GM19025 (cell line): ENCODE measurements around the gene ATXN7.

Experiments
- ATAC-seq: cut with Tn5 transposase; IDR thresholded peaks from one replicate; pipeline ENCODE4 v1.9.1; 2021; ENCODE audit warnings: mild to moderate bottlenecking, low read depth, moderate library complexity; ENCODE audit not compliant: unreplicated experiment

Gene ATXN7

DNA sequence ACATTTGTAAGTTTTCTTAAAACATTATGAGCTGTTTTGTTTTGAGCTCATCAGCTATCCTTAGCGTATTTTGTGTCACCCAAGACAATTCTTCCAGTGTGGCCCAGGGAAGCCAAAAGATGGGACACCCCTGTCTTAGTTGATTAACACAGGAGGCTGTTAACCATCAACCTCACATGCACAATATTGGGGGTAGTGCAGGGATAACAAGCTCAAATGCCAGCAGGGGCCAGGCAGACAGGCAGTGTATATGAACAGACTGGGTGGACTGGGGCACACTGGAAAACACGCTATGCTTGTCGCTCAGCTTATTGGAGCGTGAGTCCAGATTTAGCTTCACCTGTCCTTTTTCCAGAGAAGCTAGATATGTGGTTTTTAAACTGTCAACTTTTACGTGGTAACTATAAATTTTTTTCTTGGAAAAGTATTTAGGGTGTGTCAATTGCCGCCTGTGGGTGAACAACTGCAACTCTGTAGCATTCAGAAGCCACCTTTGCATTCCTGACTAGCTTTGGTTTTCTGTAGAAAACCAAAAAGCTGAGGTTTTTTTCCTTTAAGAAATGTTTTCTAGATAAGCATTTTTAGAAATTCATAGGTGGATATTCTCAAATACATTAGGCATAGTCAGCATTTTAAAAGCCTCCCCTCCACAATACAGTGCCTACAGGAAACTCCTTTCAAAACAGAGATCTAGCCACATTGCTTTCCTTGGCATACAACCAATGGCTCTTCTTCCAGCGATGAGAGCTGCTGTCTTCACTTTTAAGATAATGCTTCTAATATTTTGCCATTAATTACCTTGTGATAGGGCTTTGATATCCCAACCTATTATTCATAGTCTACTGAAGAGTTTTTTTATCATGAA is 145.1 kb downstream of the ATXN7 start:
- ATAC-seq, result no peak

GRCh38 chr3:64009528-64009927 is 145.9 kb downstream of the ATXN7 start:
- ATAC-seq, result no peak

GRCh38 chr3:64010199-64010598 is 146.5 kb downstream of the ATXN7 start:
- ATAC-seq, result no peak

DNA sequence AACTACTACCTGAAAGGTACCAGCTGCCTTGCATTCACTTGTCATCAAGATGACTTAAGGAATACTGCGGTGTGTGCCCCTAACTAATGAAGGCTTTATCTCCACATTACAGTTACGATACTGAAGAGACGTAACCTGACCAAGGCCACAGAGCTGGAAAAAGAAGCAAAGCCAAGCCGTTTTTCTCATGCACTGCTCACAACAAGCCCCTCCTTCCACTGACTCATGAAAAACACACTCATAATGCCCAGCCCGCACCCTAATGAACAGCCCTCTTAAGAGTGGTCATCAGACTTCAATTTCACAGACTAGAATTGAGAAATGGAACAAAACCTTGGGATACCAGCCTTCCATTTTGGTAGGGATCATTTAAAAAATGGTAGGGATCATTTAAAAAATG is 148.0 kb downstream of the ATXN7 start:
- ATAC-seq, result no peak

- no peak for ATAC-seq
Measured at GRCh38 chr3:64016941-64017620, 153.4 kb downstream of the ATXN7 start.

GRCh38 chr3:64019271-64019670 is 155.6 kb downstream of the ATXN7 start:
- no peak for ATAC-seq

DNA sequence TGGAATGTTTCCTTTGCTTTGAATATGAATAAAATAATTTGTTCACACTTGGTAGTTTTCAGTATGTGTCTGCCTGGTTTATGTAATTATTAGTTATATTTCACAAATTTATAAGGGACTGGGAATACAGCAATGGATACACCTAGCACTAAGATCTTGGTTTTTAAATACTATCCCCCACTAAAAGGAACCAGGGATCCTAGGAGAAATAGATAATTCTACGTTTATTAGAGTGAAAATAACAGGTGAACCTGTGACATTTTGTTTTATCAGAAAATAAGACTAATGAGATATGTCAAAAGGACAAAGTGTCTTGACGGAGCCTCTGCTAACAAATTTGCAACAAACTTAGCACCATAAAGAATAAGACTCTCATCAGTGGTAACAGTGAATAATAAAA is 156.2 kb downstream of the ATXN7 start:
- ATAC-seq, result no peak

DNA sequence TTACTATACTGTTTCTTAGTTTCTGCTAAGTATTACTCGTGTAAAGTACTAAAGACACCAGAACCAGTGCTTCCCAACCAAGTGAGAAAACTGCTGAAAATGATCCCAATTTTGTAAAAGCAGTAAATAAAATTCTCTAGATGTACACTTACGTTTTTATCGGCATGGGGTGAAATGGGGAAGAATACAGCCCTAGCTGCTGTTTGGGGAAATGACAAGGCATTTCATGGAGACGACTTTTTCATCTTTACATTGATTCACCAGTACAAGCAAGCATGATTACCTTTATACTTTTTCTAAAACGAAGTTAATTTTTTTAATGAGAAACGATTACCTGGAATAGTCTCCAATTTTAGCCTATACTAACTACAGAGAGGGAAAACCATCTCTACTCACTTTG is 158.3 kb downstream of the ATXN7 start:
- no peak for ATAC-seq

DNA sequence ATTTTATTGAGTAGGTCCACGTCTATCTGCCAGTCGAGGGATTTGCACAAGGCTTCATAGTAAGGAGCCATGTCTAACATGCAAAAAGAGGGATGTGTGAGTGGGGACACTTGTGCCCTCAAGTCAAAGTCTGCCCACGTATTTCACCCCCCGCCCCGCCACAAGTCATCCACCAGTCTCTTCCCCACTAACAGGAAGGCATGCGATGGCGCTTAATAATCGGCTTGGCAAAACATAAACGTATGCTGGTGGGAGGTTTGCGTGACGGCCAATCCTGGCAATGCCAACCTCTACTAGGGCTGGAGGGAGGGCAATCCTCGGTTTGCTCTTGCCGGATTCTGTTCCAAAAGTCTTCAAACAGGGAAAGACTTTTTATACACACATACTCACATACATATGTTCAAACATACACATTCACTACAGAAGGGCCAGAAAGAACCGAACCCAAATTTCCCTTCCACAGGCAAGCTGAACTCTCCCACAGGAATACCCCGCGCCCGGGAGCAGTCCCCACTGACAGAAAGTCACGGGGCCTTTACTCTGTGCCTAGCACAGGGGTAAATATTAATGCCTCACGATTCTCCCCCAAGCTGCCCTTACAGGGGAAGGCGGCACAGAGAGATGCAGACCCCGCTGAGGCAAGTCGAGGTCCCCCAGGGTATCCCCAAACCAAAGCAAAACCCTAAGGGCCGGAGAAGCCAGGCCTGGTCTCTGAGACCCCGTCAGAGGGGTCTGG is 159.0 kb downstream of the ATXN7 start:
- ATAC-seq, result no peak

DNA sequence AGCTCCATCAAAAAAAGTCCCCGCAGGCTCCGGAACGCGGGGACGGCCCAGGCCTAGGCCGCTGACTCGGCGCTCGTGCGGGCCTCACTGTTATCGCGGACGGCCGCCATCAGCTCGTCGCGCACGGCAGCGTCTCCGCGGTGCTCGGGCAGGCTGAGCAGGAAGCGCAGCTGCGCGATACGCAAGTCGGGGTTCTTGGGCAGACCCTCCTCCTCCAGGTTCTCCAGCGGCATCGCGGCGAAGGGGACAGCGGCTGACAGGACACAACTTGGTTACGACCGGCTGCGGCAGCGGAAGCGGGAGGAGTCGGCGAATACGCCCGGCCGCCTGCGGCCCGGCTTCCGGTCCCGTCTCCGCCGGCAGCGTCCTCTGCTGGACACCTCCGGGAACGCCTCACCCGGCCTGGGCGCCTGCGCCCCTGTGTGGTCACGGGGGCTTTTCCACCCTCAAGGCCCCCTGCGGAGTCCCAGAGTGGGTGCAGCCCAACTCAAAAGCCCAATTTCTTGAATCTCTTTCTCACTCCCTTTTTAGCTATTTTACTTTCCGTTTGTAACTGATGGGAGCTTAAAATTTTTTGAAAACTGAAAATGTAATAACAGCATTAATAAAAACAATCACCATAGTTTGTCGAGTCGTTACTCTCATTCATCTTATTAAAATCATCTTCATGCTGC is 159.7 kb downstream of the ATXN7 start, which contains the start of gene PSMD6:
PSMD6 (minus strand) TSS at position 308 of the 674 bp plus-strand sequence; CDS start at position 233, 75 bp downstream.
- peak; percentile 98 for ATAC-seq

- ATAC-seq, result no peak
Measured at GRCh38 chr3:64023861-64024223, 160.2 kb downstream of the ATXN7 start.

DNA sequence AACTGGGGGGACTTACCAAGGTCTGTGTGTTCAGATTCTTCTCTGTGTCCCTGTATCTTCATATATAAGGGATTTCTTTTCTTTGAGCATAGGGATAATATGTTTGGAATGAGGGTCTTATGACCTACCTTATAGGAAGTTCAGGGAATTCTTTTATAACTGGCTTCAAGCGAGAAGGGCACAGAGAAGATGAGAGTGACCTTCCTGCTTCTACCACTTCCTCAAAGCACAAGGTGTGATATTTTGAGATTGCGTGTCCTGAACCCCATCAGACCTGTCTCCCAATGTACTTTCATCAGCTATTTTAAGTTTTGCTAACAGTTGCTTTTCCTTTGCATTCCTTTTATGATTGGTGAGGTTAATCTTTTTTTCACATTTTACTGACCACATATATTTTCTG is 162.7 kb downstream of the ATXN7 start:
- ATAC-seq, result no peak

DNA sequence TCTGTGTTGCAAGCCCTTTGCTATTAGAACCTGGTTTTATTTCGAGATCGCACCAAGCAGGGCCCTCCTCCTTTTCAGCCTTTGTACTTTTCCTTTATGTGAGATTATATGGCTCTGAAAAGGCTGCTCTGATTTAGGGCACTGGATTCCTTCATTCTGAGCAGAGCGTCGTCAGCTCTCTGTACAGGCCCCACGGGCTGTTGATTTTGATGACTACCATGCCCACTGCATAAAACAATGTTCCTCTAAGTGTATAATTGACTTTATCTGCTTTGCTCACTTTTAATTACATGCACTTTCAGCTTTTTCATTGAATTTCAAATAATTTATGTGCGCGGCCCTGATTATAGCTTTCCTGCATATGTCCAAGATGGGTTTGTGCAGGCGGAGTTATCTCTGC is 164.0 kb downstream of the ATXN7 start:
- no peak for ATAC-seq

DNA sequence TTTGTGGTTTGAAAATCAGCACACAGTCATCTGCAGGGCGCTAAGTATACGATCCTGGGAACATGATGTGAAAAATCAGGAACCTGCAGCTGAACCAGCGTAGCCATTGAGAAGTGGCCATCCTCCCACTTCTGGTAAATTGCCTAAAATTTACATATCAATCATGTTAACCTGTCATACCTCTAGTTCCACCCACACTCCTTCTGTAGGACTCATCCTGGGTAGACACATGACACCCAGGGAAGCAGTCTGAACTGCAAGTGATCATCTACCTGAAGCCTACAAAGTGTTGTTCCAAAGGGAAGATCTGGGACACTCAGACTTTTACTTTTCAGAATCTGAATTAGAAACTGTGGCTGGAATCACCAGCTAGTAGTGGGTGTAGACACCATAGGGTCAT is 165.1 kb downstream of the ATXN7 start:
- no peak for ATAC-seq

DNA sequence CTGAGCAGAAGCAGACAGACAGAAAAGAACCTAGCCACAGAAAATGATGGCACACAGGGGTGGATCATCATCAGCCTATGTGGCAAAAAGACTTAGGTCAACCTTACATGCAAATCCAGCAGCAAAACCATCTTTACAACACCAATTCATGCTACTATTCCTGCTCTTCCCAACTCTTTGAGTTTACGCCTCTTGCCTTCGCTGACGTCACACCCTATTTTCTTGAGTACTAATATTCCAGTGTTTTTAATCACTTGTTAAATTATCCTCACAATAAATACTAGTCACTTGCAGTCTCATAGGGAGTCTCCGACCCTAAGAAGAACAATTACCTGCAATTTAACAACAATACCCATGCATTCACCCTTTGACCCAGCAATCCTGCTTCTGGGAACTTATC is 165.6 kb downstream of the ATXN7 start:
- no peak for ATAC-seq

GRCh38 chr3:64030741-64031140 is 167.1 kb downstream of the ATXN7 start:
- peak; percentile 97 for ATAC-seq

GRCh38 chr3:64031540-64032508 is 168.2 kb downstream of the ATXN7 start:
- no peak for ATAC-seq

GRCh38 chr3:64033069-64033468 is 169.4 kb downstream of the ATXN7 start:
- no peak for ATAC-seq

GRCh38 chr3:64037084-64037483 is 173.4 kb downstream of the ATXN7 start:
- ATAC-seq, result no peak
